Embryonic facial prominence (tissue), 1 donor: ENCODE results near the gene NLRP11.

ENCODE experiments used
- DNase-seq: peaks from one replicate; pipeline ENCODE4 v3.0.0-alpha.2; 2016; ENCODE audit errors: extremely low spot score

NLRP11 gene

GRCh38 chr19:55831846-55832245 is at the start of gene NLRP11:
Gene NLRP11 (minus strand): TSS chr19:55831999. CDS start chr19:55818174, 13,825 bp downstream.
- DNase-seq = no peak

- DNase-seq = no peak
Observed at GRCh38 chr19:55877211-55877610, 45.4 kb upstream of the NLRP11 start.

- DNase-seq = no peak
Observed at GRCh38 chr19:55870736-55871135, 38.9 kb upstream of the NLRP11 start.

- DNase-seq = no peak
Observed at GRCh38 chr19:55867101-55867500, 35.3 kb upstream of the NLRP11 start.

GRCh38 chr19:55866521-55866920 is 34.7 kb upstream of the NLRP11 start:
- no peak for DNase-seq

- DNase-seq = no peak
Observed at GRCh38 chr19:55858969-55859368, 27.2 kb upstream of the NLRP11 start.

GRCh38 chr19:55858401-55858800 is 26.6 kb upstream of the NLRP11 start:
- no peak for DNase-seq

GRCh38 chr19:55857974-55858373 is 26.2 kb upstream of the NLRP11 start:
- no peak for DNase-seq

- DNase-seq = no peak
Observed at GRCh38 chr19:55857149-55857548, 25.4 kb upstream of the NLRP11 start.

GRCh38 chr19:55855160-55855559 is 23.4 kb upstream of the NLRP11 start:
- no peak for DNase-seq

GRCh38 chr19:55838906-55839305 is 7.1 kb upstream of the NLRP11 start:
- no peak for DNase-seq

- DNase-seq = no peak
Observed at GRCh38 chr19:55838251-55838650, 6.5 kb upstream of the NLRP11 start.

GRCh38 chr19:55836340-55836739 is 4.5 kb upstream of the NLRP11 start, which contains the start of gene NLRP4:
Gene NLRP4 (plus strand): TSS chr19:55836540. CDS start chr19:55852081, 15,541 bp downstream.
- no peak for DNase-seq

GRCh38 chr19:55832676-55833075 is 877 bp upstream of the NLRP11 start:
- DNase-seq = no peak

GRCh38 chr19:55830656-55831055 is 1.1 kb downstream of the NLRP11 start:
- DNase-seq = no peak

- DNase-seq = no peak
Observed at GRCh38 chr19:55820037-55820436, 11.8 kb downstream of the NLRP11 start.

GRCh38 chr19:55813906-55814305 is 17.9 kb downstream of the NLRP11 start:
- DNase-seq = no peak

- DNase-seq = no peak
Observed at GRCh38 chr19:55812449-55812848, 19.4 kb downstream of the NLRP11 start.

GRCh38 chr19:55811340-55811739 is 20.5 kb downstream of the NLRP11 start:
- no peak for DNase-seq

GRCh38 chr19:55809381-55810058 is 22.3 kb downstream of the NLRP11 start:
- no peak for DNase-seq

- no peak for DNase-seq
Observed at GRCh38 chr19:55802281-55802680, 29.5 kb downstream of the NLRP11 start.

- no peak for DNase-seq
Observed at GRCh38 chr19:55801416-55801815, 30.4 kb downstream of the NLRP11 start.

- no peak for DNase-seq
Observed at GRCh38 chr19:55795021-55795420, 36.8 kb downstream of the NLRP11 start.

- DNase-seq = no peak
Observed at GRCh38 chr19:55781112-55781511, 50.7 kb downstream of the NLRP11 start.
